Activated T-helper 1 cell treated with anti-CD3 and anti-CD28 coated beads, Interleukin-2, amount 50 U/mL, for 16 hours (primary cell): Measurements from ENCODE around the gene MAGI1.

Experiments used
- DNase-seq, 2 donors: peaks; one replicate each; pipeline ENCODE4 v3.0.0-alpha.2; 2020; ENCODE audit warnings: low read depth in 1 of 2, low spot score in 1 of 2

Gene MAGI1

GRCh38 chr3:65974509-65974908 lies 64.2 kb downstream of the MAGI1 start:
- no peak for DNase-seq

- DNase-seq: no peak
Measured at GRCh38 chr3:65972765-65973164, 66.0 kb downstream of the MAGI1 start.

- DNase-seq: no peak
Measured at GRCh38 chr3:65971293-65972252, 67.1 kb downstream of the MAGI1 start.

- DNase-seq: no peak
Measured at GRCh38 chr3:65968996-65969395, 69.7 kb downstream of the MAGI1 start.

- no peak for DNase-seq
Measured at GRCh38 chr3:65967451-65967850, 71.3 kb downstream of the MAGI1 start.

- DNase-seq: no peak
Measured at GRCh38 chr3:65964838-65965237, 73.9 kb downstream of the MAGI1 start.

- DNase-seq: no peak
Measured at GRCh38 chr3:65963787-65964677, 74.7 kb downstream of the MAGI1 start.

GRCh38 chr3:65961733-65962132 lies 77.0 kb downstream of the MAGI1 start:
- DNase-seq: no peak

GRCh38 chr3:65961128-65961527 lies 77.6 kb downstream of the MAGI1 start:
- no peak for DNase-seq

- DNase-seq: no peak
Measured at GRCh38 chr3:65960087-65960486, 78.6 kb downstream of the MAGI1 start.

GRCh38 chr3:65958216-65958615 lies 80.5 kb downstream of the MAGI1 start:
- no peak for DNase-seq

GRCh38 chr3:65955792-65956477 lies 82.8 kb downstream of the MAGI1 start:
- DNase-seq: no peak

- DNase-seq: no peak
Measured at GRCh38 chr3:65953881-65954733, 84.6 kb downstream of the MAGI1 start.

GRCh38 chr3:65953301-65953812 lies 85.4 kb downstream of the MAGI1 start:
- DNase-seq: no peak

- DNase-seq: no peak
Measured at GRCh38 chr3:65952842-65953241, 85.9 kb downstream of the MAGI1 start.

- no peak for DNase-seq
Measured at GRCh38 chr3:65951836-65952505, 86.7 kb downstream of the MAGI1 start.

- DNase-seq: no peak
Measured at GRCh38 chr3:65950340-65951326, 88.1 kb downstream of the MAGI1 start.

GRCh38 chr3:65948841-65949573 lies 89.7 kb downstream of the MAGI1 start:
- DNase-seq: no peak
